ENCODE measurements around the gene TBCD. TPM values are rescaled to one million over a fixed set of nuclear protein-coding genes. Genes with fewer than 3 reads are reported as not detected.
A peak's percentile ranks its signal among the peaks of the same experiment; 100 is the strongest.

The TBCD gene
- 55.5 TPM for total RNA-seq

- peak; percentile 87 for ATAC-seq
Observed at GRCh38 chr17:82751571-82752370, at the start of gene TBCD. Gene TBCD, plus strand, starts transcription at chr17:82752065. Its CDS starts 129 bp downstream, at chr17:82752194.

- ATAC-seq = no peak
Observed at GRCh38 chr17:82702231-82702927, 49.5 kb upstream of the TBCD start.

GRCh38 chr17:82703036-82703745, 48.7 kb upstream of the TBCD start:
- ATAC-seq = no peak

- no peak for ATAC-seq
Observed at GRCh38 chr17:82703935-82704865, 47.7 kb upstream of the TBCD start.

- ATAC-seq = no peak
Observed at GRCh38 chr17:82704886-82705285, 47.0 kb upstream of the TBCD start.

- ATAC-seq = no peak
Observed at GRCh38 chr17:82705756-82706155, 46.1 kb upstream of the TBCD start.

- ATAC-seq = no peak
Observed at GRCh38 chr17:82709024-82709675, 42.7 kb upstream of the TBCD start.

- no peak for ATAC-seq
Observed at GRCh38 chr17:82709676-82710498, 42.0 kb upstream of the TBCD start.

GRCh38 chr17:82710499-82711232, 41.2 kb upstream of the TBCD start:
- ATAC-seq = no peak

GRCh38 chr17:82713071-82713723, 38.7 kb upstream of the TBCD start:
- no peak for ATAC-seq

- ATAC-seq = peak; percentile 89
Observed at GRCh38 chr17:82716203-82717010, 35.5 kb upstream of the TBCD start, which contains the start of gene FN3KRP. Gene FN3KRP, plus strand, starts transcription at chr17:82716706. Its CDS starts 50 bp downstream, at chr17:82716756.

GRCh38 chr17:82718986-82719685, 32.7 kb upstream of the TBCD start:
- no peak for ATAC-seq

GRCh38 chr17:82720204-82720603, 31.7 kb upstream of the TBCD start:
- no peak for ATAC-seq

GRCh38 chr17:82722341-82723013, 29.4 kb upstream of the TBCD start:
- ATAC-seq = no peak

- no peak for ATAC-seq
Observed at GRCh38 chr17:82723169-82723807, 28.6 kb upstream of the TBCD start.

- no peak for ATAC-seq
Observed at GRCh38 chr17:82726427-82726826, 25.4 kb upstream of the TBCD start.

All from esophagus mucosa (tissue), 1 donor.